Lower lobe of right lung (tissue), 2 donors: ENCODE measurements around the gene TEAD4. TPM values are rescaled to one million over a fixed set of nuclear protein-coding genes. Genes with fewer than 3 reads are reported as not detected.

Experiments
- ATAC-seq, 2 donors: fragments of 200-7000 bp; cut with Tn5 transposase; one replicate each; pipeline ENCODE4 v1.9.1; 2020 to 2022; ENCODE audit warnings: mild to moderate bottlenecking in 2 of 2, moderate library complexity in 2 of 2
- DNase-seq: peaks from one replicate; pipeline ENCODE4 v3.0.0-alpha.2; 2020
- H3K27ac ChIP-seq: fragments of 200-600 bp; one replicate; pipeline ENCODE4 v1.8.0; 2022
- H3K27me3 ChIP-seq: fragments of 200-600 bp; one replicate; pipeline ENCODE4 v1.8.0; 2022; ENCODE audit warnings: low read depth
- H3K36me3 ChIP-seq: fragments of 200-600 bp; one replicate; pipeline ENCODE4 v1.8.0; 2022; ENCODE audit warnings: mild to moderate bottlenecking
- H3K4me1 ChIP-seq: fragments of 200-600 bp; one replicate; pipeline ENCODE4 v1.8.0; 2022
- H3K4me3 ChIP-seq: fragments of 200-600 bp; one replicate; pipeline ENCODE4 v1.8.0; 2022; ENCODE audit warnings: mild to moderate bottlenecking
- H3K9me3 ChIP-seq: fragments of 200-600 bp; one replicate; pipeline ENCODE4 v1.8.0; 2022
- CTCF ChIP-seq: fragments of 200-600 bp; IDR thresholded peaks from one replicate; pipeline ENCODE4 v1.8.0; 2022; ENCODE audit warnings: antibody characterized with exemption, mild to moderate bottlenecking
- intact Hi-C: fragments of 100-400 bp; cut with DNase I; formaldehyde crosslinking; loops from one replicate; pipeline ENCODE4 v1.11.0; 2022
- total RNA-seq: library from RNA; stranded (reverse); fragmentation: NEBNext Ultra II Directional; extraction: Animal tissue kit (Norgen Biotek cat#: 25700); gene quantifications from one replicate; pipeline ENCODE4 v1.2.1, GENCODE V29; 2021
- donor health status: DM: no; HTN: yes; CAD: no; lungs with severe emphysema.

Gene TEAD4
- total RNA-seq, 1 donor from 2014 or later = 27.3 TPM

DNA sequence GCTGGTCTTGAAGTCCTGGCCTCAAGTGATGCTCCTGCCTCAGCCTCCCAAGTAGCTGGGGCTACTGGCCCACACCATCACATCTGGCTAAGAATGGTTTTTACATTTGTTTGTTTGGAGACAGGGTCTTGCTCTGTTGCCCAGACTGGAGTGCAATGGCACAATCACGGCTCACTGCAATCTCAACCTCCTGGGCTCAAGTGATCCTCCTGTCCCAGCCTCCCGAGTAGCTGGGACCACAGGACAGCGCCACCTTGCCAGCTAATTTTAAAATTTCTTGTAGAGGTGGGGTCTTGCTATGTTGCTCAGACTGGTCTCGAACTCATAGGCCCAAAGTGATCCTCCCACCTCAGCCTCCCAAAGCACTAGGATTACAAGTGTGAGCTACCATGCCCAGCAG lies 89.3 kb downstream of the TEAD4 start:
- no peak overlapping the region for H3K4me3 ChIP-seq
- DNase-seq = no peak
- no peak overlapping the region for H3K27ac ChIP-seq
- H3K27me3 ChIP-seq = no peaks in the 10 kb centered on the region
- H3K4me1 ChIP-seq = peaks cover 11% of the 10 kb centered on the region
- intact Hi-C loops = no loop called here
- TF ChIP-seq CTCF = no peak
- no peaks in the 10 kb centered on the region for H3K9me3 ChIP-seq
- ATAC-seq = no peak
- no peaks in the 10 kb centered on the region for H3K36me3 ChIP-seq

- Histone ChIP-seq H3K9me3 (no peaks in the 10 kb centered on the region), H3K27ac (no peak overlapping the region), H3K27me3 (no peaks in the 10 kb centered on the region), H3K36me3 (no peaks in the 10 kb centered on the region), H3K4me1 (peaks cover 11% of the 10 kb centered on the region), H3K4me3 (no peak overlapping the region)
- intact Hi-C loops = no loop called here
- ATAC-seq (no peak), DNase-seq (no peak)
- TF ChIP-seq CTCF = no peak
Measured at GRCh38 chr12:3049176-3049575, 90.0 kb downstream of the TEAD4 start.

DNA sequence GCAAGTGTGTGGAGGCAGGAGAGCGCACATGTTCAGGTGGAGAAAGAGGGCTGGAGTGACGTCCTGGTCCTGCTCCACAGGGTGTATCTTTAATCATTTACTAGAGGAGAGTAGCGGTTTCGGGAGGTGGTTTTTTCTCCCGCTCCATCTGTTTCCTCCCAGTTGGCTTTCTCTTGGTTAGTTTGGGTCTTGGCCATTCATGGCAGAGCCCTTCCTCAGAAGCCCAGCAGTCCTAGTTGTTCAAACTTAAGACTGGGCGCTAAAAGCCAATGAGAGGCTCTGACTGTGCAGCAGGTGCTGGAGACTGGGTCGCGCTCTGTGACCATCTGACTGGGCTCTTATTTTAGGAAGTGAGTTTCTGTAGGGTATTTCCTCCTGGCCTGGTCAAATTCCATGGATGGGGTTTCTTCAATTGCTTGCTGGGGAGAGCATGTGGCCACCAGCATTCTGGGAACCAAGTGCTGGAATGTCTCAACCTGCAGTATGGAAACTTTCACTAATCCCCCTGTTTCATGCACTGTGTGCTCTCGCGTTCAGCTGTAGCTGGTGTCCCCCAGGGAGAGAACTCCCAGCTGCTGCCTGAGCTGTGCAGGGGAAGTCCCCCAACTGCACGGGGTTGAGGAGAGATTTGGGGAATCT lies 90.5 kb downstream of the TEAD4 start:
- intact Hi-C loops = no loop called here
- H3K9me3 ChIP-seq = no peaks in the 10 kb centered on the region
- no peak overlapping the region for H3K4me3 ChIP-seq
- no peak for TF ChIP-seq CTCF
- peaks cover 11% of the 10 kb centered on the region for H3K4me1 ChIP-seq
- ATAC-seq (peak in 1 of 2 donors; percentile 37), DNase-seq (no peak)
- H3K27me3 ChIP-seq = no peaks in the 10 kb centered on the region
- H3K27ac ChIP-seq = no peak overlapping the region
- no peaks in the 10 kb centered on the region for H3K36me3 ChIP-seq

GRCh38 chr12:3054374-3054773 lies 95.2 kb downstream of the TEAD4 start:
- Histone ChIP-seq H3K9me3 (no peaks in the 10 kb centered on the region), H3K27ac (no peak overlapping the region), H3K4me1 (peaks cover 3% of the 10 kb centered on the region), H3K27me3 (no peaks in the 10 kb centered on the region), H3K36me3 (no peaks in the 10 kb centered on the region), H3K4me3 (no peak overlapping the region)
- TF ChIP-seq CTCF = no peak
- DNase-seq (no peak), ATAC-seq (peak; percentile 67 to 84)
- intact Hi-C loops = no loop called here

DNA sequence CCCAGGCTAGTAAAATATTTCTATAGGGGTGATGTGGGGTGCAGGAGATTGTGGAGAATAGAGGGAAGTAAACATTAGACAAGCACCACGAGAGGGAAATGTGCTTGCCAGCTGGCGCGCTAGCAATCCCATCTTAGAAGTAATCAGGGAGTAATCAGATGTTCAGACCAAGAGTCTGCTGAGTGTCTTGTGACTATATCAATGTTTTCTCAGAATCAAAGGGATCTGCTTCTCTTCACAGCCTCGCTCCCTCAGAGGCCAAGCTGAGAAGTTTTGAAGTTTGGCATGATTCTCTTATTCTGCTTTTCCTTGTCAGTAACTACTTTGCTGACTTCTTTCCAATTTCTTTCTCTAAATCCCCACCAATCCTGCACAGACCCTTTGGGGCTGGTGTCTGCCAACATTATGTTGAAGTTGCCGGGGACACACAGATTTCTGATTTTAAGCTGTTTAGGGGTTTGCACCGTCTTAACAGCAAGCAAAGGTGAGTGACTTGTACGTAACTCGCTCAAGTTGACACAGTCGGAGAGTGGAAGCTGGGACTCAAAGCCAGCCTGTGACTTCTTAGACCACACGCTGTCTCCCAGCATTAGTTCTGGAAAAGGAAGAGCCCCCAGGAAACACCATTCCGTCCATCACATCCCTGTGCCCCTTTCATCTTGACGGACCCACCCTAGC lies 96.0 kb downstream of the TEAD4 start:
- ATAC-seq (peak; percentile 41 to 54), DNase-seq (no peak)
- H3K36me3 ChIP-seq = no peaks in the 10 kb centered on the region
- intact Hi-C loops = no loop called here
- H3K27ac ChIP-seq = no peak overlapping the region
- no peak for TF ChIP-seq CTCF
- H3K9me3 ChIP-seq = no peaks in the 10 kb centered on the region
- H3K27me3 ChIP-seq = no peaks in the 10 kb centered on the region
- no peaks in the 10 kb centered on the region for H3K4me1 ChIP-seq
- H3K4me3 ChIP-seq = no peak overlapping the region
